Activated gamma-delta T cell treated with anti-CD3 and anti-CD28 coated beads, Interleukin-2, amount 50 U/mL, for 16 hours (primary cell): Measurements from ENCODE around the gene ZNF563.
"Not testable (repeated sequence)": the region's sequence is repeated elsewhere in the genome, so short reads cannot be mapped to it uniquely, and the experiment has no call there.

Experiments used
- DNase-seq: peaks from one replicate; pipeline ENCODE4 v3.0.0-alpha.2; 2020; ENCODE audit warnings: low read depth

The ZNF563 gene

DNA sequence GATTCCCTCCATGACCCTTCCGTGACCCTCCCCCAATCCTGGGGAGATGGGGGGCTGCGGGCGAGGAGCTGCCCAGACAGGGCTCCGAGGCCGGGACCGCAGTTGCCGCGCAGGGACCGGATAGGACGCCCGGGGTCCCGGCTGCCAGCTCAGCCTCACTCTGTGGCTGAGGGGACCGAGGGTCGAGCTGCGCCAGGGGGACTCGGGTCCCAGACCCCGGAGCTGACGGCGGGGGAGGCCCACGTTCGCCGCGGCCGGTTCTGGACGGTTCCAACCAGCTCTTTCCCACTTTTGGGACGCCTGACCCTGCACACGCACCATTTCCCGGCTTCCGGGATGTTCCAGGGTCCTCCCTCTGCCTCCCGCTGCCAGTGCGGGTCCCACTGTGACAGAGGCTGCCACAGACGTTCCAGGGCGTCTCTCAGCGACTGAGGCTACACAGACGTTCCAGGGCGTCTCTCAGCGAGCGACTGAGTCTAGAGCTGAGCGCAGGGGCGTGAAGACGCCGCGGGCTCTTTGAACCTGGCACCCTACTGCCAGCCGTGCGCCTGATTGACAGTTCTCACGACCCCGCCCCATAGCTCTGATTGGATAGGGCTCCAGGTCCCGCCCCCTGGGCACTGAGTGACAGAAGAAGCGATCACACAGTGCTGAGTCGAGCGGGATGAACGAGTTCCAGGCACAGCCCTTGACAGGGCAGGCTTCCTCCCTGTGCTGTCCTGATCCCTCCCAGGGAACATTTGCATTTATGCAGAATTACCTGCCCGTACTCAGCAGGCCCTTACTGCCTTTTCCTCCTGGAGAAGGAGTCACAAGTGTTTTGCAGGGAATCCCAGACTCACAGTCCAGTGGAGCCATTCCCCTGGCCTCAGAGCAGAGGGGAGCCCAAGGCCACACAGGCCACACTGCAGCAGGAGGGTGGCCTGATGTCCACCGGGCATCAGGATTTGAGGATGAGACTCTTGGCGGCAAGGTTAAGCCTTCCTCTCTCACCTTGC lies at the start of gene ZNF563:
ZNF563 (minus strand) TSS at position 472 of the 998 bp plus-strand sequence; CDS start at position 321, 151 bp downstream.
- DNase-seq, result peak; percentile 94

DNA sequence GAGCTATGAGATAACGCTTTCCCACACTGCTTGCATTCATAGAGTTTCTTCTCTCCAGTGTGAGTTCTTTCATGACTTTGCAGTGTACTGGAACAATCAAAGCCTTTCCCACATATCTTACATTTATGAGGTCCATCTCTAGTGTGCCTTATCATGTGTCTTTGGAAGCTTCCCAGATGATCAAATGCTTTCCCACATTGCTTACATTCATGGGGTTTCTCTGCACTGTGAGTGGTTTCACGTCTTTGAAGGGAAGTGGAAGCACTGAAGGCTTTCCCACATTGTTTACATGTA lies 47.0 kb upstream of the ZNF563 start:
- no peak for DNase-seq

- no peak for DNase-seq
These were observed 46.5 kb upstream of the ZNF563 start for GRCh38 chr19:12379732-12380443.

DNA sequence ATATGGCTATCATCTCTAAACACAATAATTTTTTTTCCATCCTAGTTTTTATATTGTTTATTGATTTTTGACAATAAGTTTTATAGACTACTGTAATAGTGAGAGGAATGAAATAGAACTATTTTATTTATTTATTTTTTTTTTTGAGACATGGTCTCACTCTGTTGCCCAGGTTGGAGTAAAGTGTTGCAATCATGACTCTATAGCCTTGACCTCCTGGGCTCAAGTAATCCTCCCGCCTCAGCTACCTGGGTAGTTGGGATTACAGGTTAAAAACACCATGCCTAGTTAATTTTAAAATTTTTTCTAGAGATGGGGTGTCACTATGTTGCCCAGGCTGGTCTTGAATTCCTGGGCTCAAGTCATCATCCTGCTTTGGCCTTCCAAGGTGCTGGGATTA lies 40.6 kb upstream of the ZNF563 start:
- no peak for DNase-seq

DNA sequence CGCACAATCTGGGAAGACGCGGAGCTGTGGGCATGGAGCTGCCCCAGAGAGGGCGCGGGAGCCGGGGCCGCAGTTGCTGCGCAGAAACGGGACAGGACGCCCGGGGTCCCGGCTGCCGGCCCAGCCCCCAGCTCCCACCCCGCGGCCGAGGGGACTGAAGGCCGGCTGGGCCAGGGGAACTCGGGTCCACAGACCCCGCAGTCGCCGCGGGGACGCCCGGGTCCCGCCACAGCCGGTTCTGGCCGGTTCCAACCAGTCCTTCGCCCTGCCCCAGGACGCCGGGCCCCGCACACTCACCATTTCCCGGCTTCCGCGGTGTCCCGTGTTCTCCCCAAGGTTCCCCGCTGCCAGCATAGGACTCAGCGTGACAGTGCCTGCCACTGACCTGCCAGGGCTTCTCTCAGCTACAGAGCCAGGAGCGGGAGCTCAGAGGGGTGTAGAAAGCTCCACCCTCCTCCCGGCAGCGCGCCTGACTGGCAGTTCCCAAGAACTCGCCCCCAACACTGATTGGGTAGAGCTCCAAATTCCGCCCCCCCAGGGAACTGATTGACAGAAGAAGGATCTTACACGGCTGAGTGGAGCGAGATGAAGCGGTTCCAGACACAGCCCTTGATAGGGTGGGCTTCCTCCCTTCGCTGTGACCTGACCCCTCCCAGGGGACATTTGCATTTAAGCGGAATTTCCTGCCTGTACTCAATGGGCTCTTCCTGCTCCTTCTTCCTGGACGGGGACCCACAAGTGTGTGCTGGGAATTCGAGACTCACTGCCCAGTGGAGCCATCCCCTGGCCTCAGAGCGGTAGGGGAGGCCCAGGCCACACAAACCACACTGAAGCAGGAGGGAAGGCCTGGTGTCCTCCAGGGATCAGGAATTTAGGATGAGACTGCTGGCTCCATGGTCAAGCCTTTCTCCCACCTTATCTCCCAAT lies 32.1 kb upstream of the ZNF563 start, which contains the start of gene ZNF442:
ZNF442 (minus strand) TSS at position 448 of the 927 bp plus-strand sequence. CDS start 2,052 bp downstream, outside the sequence.
- DNase-seq, result peak; percentile 68

DNA sequence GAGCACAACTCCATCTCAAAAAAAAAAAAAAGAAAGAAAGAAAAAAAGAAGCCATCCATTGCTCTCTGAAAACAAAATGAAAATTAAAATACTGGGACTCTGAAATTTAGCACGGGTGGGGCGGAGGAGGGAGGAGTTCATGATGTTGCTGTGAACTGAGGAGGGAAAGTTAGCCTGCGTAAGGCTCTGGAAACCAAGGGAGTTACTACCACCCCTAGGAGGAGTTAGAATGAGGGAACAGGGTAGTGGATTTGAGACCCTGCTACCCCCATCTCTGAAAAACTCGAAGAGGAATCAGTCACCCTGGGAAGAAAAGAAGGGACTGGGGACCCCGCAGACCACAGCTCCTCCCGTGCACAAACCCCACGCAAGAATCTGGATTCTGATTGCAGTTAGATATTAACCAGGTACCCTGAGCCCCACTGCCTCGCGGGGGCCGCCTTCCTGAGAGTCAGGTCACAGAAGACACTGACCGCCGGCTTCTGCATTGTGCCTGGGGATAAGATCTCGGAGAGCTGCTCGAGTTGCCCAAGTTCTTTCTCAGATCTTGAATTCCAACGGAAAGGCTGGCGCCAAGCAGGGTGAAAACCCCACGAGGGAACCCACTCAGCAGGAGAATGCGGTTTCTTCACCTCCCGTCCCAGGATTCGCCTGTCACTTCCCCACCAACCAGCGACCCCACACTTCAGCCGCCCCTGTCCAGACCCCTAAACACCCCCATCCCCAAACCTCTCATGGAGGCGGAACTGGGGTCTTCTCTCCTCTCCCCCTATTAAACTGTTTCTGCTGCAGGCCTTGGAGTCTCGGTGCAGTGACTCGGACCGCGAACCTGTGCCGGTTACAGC lies 31.2 kb upstream of the ZNF563 start:
- no peak for DNase-seq

- DNase-seq, result not testable (repeated sequence)
These were observed 28.8 kb upstream of the ZNF563 start for GRCh38 chr19:12362236-12362635.

DNA sequence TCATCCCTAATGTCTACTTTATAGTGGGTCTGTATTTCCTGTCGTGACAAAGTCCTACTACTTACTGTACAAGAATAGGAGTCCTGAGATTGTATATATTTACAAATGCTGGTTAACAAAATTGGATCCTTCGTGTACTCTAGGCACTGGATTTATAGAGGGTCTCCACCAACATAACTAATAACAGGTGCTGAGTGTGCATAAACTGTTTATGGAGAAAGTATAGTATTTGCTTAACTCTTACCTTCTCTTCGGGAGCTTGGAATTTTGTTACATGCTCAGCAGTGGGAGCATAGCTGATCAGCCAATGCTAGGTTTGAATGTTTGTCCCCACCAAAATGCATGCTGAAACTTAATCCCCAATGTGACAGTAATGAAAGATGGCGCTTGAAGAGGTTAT lies 19.9 kb upstream of the ZNF563 start:
- DNase-seq, result no peak

GRCh38 chr19:12350890-12351197 lies 17.4 kb upstream of the ZNF563 start:
- DNase-seq, result no peak

- no peak for DNase-seq
These were observed 16.9 kb upstream of the ZNF563 start for GRCh38 chr19:12350185-12350889.

- no peak for DNase-seq
These were observed 13.5 kb upstream of the ZNF563 start for GRCh38 chr19:12346896-12347295.

- no peak for DNase-seq
These were observed 11.8 kb upstream of the ZNF563 start for GRCh38 chr19:12345197-12345596.

DNA sequence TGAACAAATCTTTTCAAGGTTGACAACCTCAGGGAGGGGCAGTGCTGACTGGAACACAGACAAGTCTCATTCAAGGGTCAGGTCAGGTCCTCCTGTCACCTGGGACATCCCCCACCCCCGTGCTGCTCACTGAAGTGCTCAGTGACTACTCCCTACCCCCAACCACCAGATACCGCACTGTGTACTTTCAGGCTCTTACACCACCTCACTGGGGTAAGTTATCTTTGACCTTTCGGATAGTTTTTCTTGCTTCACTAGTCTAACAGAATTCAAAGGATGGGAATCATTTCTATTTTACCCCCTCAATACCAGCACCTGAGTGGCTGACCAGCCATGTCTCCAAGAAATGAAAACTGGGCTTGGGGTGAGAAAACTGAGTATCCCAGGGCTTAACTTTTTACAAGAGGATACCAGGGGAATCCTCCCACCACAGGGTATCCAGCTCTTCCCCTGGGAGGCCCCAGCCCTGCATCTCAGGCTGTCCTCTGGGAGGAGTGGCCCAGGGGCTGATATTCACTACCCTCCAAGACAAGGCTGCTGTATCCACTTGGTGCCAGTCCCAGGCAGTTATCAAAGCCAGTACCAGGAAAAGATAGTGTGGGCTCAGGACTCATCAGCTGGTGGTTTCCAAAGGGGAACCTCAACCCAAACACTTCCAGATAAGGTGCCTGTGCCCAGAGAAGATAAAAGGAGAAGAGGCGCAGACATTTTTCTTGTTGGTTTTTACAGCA lies 2.1 kb downstream of the ZNF563 start:
- DNase-seq, result peak; percentile 61

- no peak for DNase-seq
These were observed 3.1 kb downstream of the ZNF563 start for GRCh38 chr19:12330340-12330739.

DNA sequence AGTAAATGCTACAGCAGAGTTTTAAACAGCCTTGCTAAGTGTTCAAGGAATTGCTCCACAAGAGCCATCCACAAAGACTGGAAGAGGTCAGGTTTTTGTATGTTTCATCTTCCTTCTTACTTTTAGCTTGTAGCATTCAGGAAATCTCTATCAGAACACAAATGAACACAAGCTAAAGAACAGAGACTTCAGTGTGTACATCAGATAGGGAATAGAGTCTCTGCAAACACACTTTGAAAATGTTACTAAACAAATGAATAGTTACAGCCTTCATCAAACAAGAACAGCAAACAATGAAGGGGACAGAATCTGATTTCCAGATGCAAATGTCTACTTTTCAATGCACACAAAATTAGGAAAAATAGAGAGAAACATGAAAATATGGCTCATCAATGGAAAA lies 7.7 kb downstream of the ZNF563 start:
- no peak for DNase-seq

DNA sequence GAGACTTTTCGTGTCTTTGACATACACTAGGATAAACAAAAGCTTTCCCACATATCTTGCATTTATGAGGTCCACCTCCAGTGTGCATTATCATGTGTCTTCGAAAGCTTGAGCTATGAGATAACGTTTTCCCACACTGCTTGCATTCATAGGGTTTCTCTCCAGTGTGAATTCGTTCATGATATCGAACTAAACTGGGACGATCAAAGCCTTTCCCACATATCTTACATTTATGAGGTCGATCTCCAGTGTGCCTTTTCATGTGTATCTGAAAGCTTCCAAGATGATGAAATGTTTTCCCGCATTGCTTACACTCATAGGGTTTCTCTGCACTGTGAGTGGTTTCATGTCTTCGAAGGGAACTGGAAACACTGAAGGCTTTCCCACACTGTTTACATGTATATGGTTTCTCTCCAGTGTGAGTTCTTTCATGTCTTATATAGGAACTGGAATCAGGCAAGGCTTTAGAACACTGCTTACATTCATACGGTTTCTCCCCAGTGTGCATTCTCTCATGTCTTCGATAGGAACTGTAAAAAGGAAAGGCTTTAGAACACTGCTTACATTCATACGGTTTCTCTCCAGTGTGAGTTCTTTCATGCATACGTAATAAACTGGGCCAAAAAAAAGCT lies 14.5 kb downstream of the ZNF563 start:
- DNase-seq, result no peak

- no peak for DNase-seq
These were observed 18.9 kb downstream of the ZNF563 start for GRCh38 chr19:12314553-12314952.

GRCh38 chr19:12308891-12309290 lies 24.5 kb downstream of the ZNF563 start:
- DNase-seq, result not testable (repeated sequence)

DNA sequence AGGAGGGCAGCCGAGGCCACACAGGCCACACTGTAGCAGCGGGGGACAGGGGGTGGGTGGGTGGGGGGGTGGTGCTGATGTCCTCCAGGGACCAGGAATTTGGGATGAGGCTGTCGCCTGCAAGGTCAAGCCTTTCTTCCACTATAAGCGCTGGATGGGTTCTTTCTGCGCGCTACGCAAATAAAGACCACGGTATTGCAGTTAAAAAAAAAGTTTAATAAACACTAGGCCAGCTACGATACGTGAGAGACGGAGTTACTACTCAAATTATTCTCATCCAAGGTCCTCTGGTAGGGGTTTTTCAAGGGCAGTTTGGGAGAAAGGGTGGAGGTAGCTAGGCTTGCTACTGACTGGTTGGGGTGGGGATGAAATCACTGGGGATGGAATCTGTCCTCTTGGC lies 38.2 kb downstream of the ZNF563 start:
- no peak for DNase-seq
